Spleen (tissue), 11 donors: ENCODE data around the gene PCDHGA3. TPM values are rescaled to one million over a fixed set of nuclear protein-coding genes. Genes with fewer than 3 reads are reported as not detected.

Experiments
- DNase-seq: peaks from one replicate; pipeline ENCODE4 v3.0.0-alpha.2; 2020
- H3K27ac ChIP-seq, 8 donors: fragments of 200-600 bp; sonication (generic) in 7 of 8; 1 replicate in 4 of 8; 2 replicates in 4 of 8; pipeline versions ENCODE4 v1.5.0 to v1.8.0; 2016 to 2021; ENCODE audit warnings: inconsistent platforms in 4 of 8, mild to moderate bottlenecking in 4 of 8, moderate library complexity in 1 of 8
- H3K27me3 ChIP-seq, 7 donors: fragments of 200-600 bp; sonication (generic) in 6 of 7; replicated peaks in 1 of 7; 1 replicate in 4 of 7; 2 replicates in 3 of 7; pipeline versions ENCODE4 v1.5.0 to v1.8.0; 2016 to 2021; ENCODE audit warnings: inconsistent platforms in 3 of 7, mild to moderate bottlenecking in 1 of 7
- H3K36me3 ChIP-seq, 6 donors: fragments of 200-600 bp; sonication (generic) in 5 of 6; 1 replicate in 4 of 6; 2 replicates in 2 of 6; pipeline versions ENCODE4 v1.5.0 to v1.8.0; 2016 to 2021; ENCODE audit warnings: inconsistent platforms in 2 of 6
- H3K4me1 ChIP-seq, 6 donors: fragments of 200-600 bp; sonication (generic) in 5 of 6; 1 replicate in 3 of 6; 2 replicates in 3 of 6; pipeline versions ENCODE4 v1.5.0 to v1.8.0; 2016 to 2021; ENCODE audit warnings: inconsistent platforms in 3 of 6
- H3K4me3 ChIP-seq, 8 donors: fragments of 200-600 bp; sonication (generic) in 7 of 8; 1 replicate in 4 of 8; 2 replicates in 4 of 8; pipeline versions ENCODE4 v1.5.0 to v1.8.0; 2016 to 2021; ENCODE audit warnings: inconsistent platforms in 4 of 8, mild to moderate bottlenecking in 4 of 8, moderate library complexity in 2 of 8
- H3K9me3 ChIP-seq, 8 donors: fragments of 200-600 bp; sonication (generic) in 7 of 8; 1 replicate in 4 of 8; 2 replicates in 4 of 8; pipeline versions ENCODE4 v1.5.0 to v1.8.0; 2016 to 2021; ENCODE audit warnings: inconsistent platforms in 4 of 8
- POLR2A ChIP-seq, 3 donors: fragments of 450-650 bp; IDR thresholded peaks; one replicate each; pipeline ENCODE4 v1.5.1; 2017; ENCODE audit warnings: antibody characterized with exemption in 3 of 3, mild to moderate bottlenecking in 1 of 3
- POLR2AphosphoS5 ChIP-seq, 3 donors: sonication (generic); formaldehyde crosslinking; IDR thresholded peaks; one replicate each; pipeline ENCODE4 v1.5.1; 2017; ENCODE audit warnings: antibody characterized with exemption in 3 of 3
- WGBS, 5 donors: extraction: QIAGEN DNeasy Blood & Tissue Kit in 3 of 5; methylation state at CpG; one replicate each; pipeline versions ENCODE4 v1.1.5 to v1.1.7; 2013 to 2018; 5-methylcytosine and 5-hydroxymethylcytosine counted together
- intact Hi-C: fragments of 100-400 bp; cut with DNase I; formaldehyde crosslinking; loops from one replicate; pipeline ENCODE4 v1.15.0; 2023; ENCODE audit warnings: low total_unique reads
- polyA plus RNA-seq, 3 donors: library from polyadenylated mRNA; stranded (reverse); fragments of 200-250 nt; gene quantifications; one replicate each; pipeline ENCODE4 v1.2.1, GENCODE V29; 2013
- total RNA-seq, 7 donors: library from RNA; depleted of rRNA in 3 of 7; stranded (reverse); fragments of >200 nt in 3 of 7; fragmentation: NEBNext Ultra II Directional in 4 of 7; extraction: Animal tissue kit (Norgen Biotek cat#: 25700) in 4 of 7; gene quantifications; one replicate each; pipeline versions ENCODE4 v1.1.0 to v1.2.1, GENCODE V29; 2016 to 2021
- TF ChIP-seq, protein P1 (sequence below), 11 experiments: fragments of 200-600 bp in 7 of 11; fragments of 450-650 bp in 4 of 11; sonication (generic) in 4 of 11; IDR thresholded peaks in 8 of 11; conservative IDR thresholded peaks in 3 of 11; 1 replicate in 7 of 11; 2 replicates in 4 of 11; pipeline versions ENCODE4 v1.4.0 to v1.8.0; 2016 to 2021; ENCODE audit warnings: antibody characterized with exemption in 11 of 11, inconsistent platforms in 4 of 11, mild to moderate bottlenecking in 1 of 11
- donor health status: healthy with polysubstance abuse.
- donor health status: DM: no; HTN: no; CAD: no; lungs with moderate emphysema.
- donor health status: DM: no; HTN: no; CAD: no.
- donor health status: Bipolar disorder and iron deficiency.
- donor health status: healthy.
- donor health status: DM: no; HTN: no; CAD: no.
- donor health status: DM: yes; HTN: yes; CAD: no.

PCDHGA3 gene
- total and polyA plus RNA-seq, 10 donors, result 0.22 to 4.4 (median 2.0) TPM; not detected in 2

DNA sequence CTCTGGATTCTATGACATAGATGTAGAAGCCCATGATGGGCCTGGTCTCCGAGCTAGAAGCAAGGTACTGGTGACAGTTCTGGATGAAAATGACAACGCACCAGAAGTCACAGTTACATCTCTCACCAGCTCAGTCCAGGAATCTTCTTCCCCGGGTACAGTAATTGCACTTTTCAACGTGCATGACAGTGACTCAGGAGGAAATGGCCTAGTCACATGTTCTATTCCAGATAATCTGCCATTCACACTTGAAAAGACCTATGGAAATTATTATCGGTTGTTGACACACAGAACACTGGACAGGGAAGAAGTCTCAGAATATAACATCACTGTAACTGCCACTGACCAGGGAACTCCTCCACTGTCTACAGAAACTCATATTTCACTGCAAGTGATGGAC lies 12.5 kb downstream of the PCDHGA3 start:
- H3K27me3 ChIP-seq, result peaks cover 0 to 92% (median 10%) of the 10 kb centered on the region in 7 donors
- TF ChIP-seq, protein P1, sequence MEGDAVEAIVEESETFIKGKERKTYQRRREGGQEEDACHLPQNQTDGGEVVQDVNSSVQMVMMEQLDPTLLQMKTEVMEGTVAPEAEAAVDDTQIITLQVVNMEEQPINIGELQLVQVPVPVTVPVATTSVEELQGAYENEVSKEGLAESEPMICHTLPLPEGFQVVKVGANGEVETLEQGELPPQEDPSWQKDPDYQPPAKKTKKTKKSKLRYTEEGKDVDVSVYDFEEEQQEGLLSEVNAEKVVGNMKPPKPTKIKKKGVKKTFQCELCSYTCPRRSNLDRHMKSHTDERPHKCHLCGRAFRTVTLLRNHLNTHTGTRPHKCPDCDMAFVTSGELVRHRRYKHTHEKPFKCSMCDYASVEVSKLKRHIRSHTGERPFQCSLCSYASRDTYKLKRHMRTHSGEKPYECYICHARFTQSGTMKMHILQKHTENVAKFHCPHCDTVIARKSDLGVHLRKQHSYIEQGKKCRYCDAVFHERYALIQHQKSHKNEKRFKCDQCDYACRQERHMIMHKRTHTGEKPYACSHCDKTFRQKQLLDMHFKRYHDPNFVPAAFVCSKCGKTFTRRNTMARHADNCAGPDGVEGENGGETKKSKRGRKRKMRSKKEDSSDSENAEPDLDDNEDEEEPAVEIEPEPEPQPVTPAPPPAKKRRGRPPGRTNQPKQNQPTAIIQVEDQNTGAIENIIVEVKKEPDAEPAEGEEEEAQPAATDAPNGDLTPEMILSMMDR (IDR thresholded peaks at IDR 0.05 in 8 of 11, conservative IDR thresholded peaks at IDR 0.05 in 3 of 11), result no peak
- TF ChIP-seq POLR2AphosphoS5 (IDR thresholded peaks at IDR 0.05) (no peak), POLR2A (IDR thresholded peaks at IDR 0.05) (no peak)
- H3K4me1 ChIP-seq, result no peaks in the 10 kb centered on the region
- intact Hi-C loops, result no loop called here
- DNase-seq, result no peak
- 65 to 74% (median 69%) methylated on average over 5 of the region's 5 CpGs for WGBS, 5 donors
- no peak overlapping the region for H3K27ac ChIP-seq
- H3K36me3 ChIP-seq, result no peaks in the 10 kb centered on the region
- no peak overlapping the region for H3K4me3 ChIP-seq
- H3K9me3 ChIP-seq, result peaks cover 0 to 100% (median 85%) of the 10 kb centered on the region in 8 donors

GRCh38 chr5:141356950-141357349 lies 13.3 kb downstream of the PCDHGA3 start:
- WGBS, 5 donors, result 43 to 57% (median 45%) methylated on average over 16 to 19 of the region's 19 CpGs
- Histone ChIP-seq H3K9me3 (peaks cover 0 to 100% (median 85%) of the 10 kb centered on the region in 8 donors), H3K27me3 (peaks cover 0 to 92% (median 5%) of the 10 kb centered on the region in 7 donors), H3K36me3 (no peaks in the 10 kb centered on the region), H3K4me1 (no peaks in the 10 kb centered on the region), H3K4me3 (no peak overlapping the region), H3K27ac (no peak overlapping the region)
- DNase-seq, result no peak
- intact Hi-C loops, result no loop called here
- no peak for TF ChIP-seq POLR2A (IDR thresholded peaks at IDR 0.05)
- no peak for TF ChIP-seq POLR2AphosphoS5 (IDR thresholded peaks at IDR 0.05)
- TF ChIP-seq, protein P1 (IDR thresholded peaks at IDR 0.05 in 8 of 11, conservative IDR thresholded peaks at IDR 0.05 in 3 of 11), result no peak

DNA sequence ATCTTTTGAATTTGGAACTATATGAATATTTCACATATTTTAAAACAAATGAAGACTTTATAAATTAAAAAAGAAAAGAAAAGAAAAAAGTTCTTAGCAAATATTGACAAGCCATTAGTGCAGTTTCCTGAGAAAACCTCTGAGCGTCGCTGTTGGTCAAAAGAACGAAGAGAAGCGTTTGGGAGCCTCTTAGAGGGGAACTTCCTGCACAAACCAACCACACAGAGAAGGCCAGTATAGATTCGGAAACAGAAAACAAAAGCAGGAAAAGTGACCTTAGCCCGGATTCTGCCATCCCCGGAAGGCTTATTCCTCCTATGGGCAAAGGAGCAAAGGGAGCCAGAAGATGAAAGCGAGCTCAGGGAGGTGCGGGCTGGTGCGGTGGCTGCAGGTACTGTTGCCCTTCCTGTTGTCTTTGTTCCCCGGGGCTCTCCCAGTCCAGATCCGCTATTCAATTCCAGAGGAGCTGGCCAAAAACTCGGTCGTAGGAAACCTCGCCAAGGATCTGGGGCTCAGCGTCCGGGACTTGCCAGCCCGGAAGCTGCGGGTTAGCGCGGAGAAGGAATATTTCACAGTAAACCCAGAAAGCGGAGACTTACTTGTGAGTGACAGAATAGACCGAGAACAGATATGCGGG lies 16.3 kb downstream of the PCDHGA3 start, which contains the start of gene PCDHGB2:
PCDHGB2 (plus strand) TSS at position 205 of the 637 bp plus-strand sequence; CDS start at position 347, 142 bp downstream.
- WGBS, 5 donors, result 15 to 23% (median 18%) methylated on average over 23 to 24 of the region's 24 CpGs
- Histone ChIP-seq H3K27ac (no peak within 1 kb of the TSS), H3K4me3 (peak within 1 kb of the TSS in 5 of 8 donors; percentile 2 to 60 (median 24)), H3K27me3 (peaks cover 0 to 94% (median 16%) of the 10 kb centered on the region in 7 donors), H3K4me1 (no peaks in the 10 kb centered on the region), H3K9me3 (peaks cover 0 to 100% (median 97%) of the 10 kb centered on the region in 8 donors), H3K36me3 (peaks cover 0 to 7% (median 0%) of the 10 kb centered on the region in 6 donors)
- intact Hi-C loops, result no loop called here
- TF ChIP-seq, protein P1 (IDR thresholded peaks at IDR 0.05 in 8 of 11, conservative IDR thresholded peaks at IDR 0.05 in 3 of 11), result peak in 5 of 11 experiments; percentile 22 to 38 (median 27)
- TF ChIP-seq POLR2A (IDR thresholded peaks at IDR 0.05), result no peak
- DNase-seq, result no peak

- no peaks in the 10 kb centered on the region for H3K4me1 ChIP-seq
- peak overlapping the region in 1 of 8 donors; percentile 60 for H3K4me3 ChIP-seq
- H3K27me3 ChIP-seq, result peaks cover 0 to 94% (median 17%) of the 10 kb centered on the region in 7 donors
- intact Hi-C loops, result no loop called here
- no peak for TF ChIP-seq POLR2AphosphoS5 (IDR thresholded peaks at IDR 0.05)
- TF ChIP-seq, protein P1 (IDR thresholded peaks at IDR 0.05 in 8 of 11, conservative IDR thresholded peaks at IDR 0.05 in 3 of 11), result no peak
- no peak for TF ChIP-seq POLR2A (IDR thresholded peaks at IDR 0.05)
- peaks cover 0 to 7% (median 0%) of the 10 kb centered on the region in 6 donors for H3K36me3 ChIP-seq
- H3K9me3 ChIP-seq, result peaks cover 0 to 100% (median 97%) of the 10 kb centered on the region in 8 donors
- 35 to 55% (median 47%) methylated on average over 15 of the region's 15 CpGs for WGBS, 5 donors
- no peak overlapping the region for H3K27ac ChIP-seq
- DNase-seq, result no peak
Observed at GRCh38 chr5:141360685-141361084, 17.1 kb downstream of the PCDHGA3 start.
